Uterine smooth muscle cell (primary cell): ENCODE measurements around the gene KRT14. TPM values are rescaled to one million over a fixed set of nuclear protein-coding genes. Genes with fewer than 3 reads are reported as not detected.

ENCODE experiments used
- total RNA-seq: library from RNA; depleted of rRNA; stranded (reverse); fragments of >200 nt; gene quantifications from 2 replicates; pipeline ENCODE4 v1.2.3, GENCODE V29; 2014

The KRT14 gene
- total RNA-seq, result not detected in 2 replicates

DNA sequence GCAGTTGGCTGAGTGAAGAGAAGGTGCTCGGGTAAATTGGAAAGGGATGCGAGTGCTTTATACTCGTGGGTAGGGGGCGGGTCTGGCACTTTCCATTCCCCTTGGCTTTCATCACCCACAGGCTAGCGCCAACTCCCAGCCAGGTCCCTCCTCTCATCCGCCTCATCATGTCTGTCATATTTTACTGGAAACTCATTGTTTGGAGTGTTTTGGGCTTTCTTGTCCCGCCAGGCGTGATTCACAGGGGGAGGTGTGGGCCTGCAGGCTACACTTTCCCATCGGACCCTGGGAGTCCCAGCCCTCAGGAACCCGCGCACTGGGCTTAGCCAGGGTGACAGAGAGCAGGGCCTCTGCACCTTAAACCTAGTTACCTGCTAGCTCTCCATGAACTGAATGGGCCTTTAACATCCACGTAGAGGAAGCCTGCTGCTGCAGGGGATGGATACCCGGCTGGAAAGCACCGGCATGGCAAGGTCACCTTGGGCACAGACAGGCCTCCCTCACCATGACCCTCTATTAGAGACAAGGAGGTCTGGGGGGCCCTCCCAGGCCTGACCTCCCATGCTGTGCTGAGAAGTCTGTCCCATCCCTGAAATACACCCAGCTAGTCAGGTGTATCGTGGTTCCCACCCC is at the start of gene KRT14:
TSS of gene KRT14 (minus strand) at position 33 of the 633 bp plus-strand sequence. CDS start 61 bp downstream, outside the sequence.

DNA sequence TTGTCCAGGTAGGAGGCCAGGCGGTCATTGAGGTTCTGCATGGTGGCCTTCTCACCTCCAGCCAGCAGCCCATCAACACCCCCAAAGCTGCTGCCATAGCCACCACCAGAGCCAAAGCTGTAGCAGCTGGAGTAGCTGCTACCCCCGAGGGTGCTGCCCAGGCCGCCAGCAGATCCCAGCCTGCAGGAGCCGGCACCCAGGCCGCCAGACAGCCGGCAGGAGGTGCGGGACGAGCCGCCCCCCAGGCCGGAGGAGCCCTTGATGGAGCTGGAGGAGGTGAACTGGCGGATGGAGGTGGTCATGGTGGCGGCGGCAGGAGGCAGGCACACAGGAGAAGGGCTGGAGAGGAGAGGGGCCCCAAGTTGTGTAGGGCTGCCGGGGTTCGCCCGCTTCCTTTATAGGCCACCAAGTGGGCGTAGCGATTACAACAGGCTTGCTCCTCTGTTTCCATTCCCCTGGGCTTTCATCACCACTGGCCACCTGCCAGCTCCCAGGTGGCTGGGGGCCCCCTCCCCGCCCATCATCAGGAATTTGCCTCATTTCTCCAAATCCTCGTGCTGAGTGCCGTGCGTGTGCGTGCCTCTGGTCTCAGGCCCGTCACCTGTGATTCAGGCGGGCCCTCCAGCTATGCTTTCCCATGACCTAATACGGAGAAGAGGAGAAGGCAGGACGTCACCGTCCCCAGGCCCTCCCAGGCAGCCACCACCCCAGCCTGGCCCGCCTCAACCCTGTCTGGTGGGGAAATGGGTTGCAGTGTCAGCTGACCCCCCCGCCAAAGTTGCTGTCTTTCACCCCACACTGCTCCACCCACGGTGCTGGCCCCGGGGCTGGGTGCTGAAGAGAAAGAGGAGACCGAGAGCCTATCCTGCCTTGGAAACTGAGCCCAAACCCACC is 37.8 kb upstream of the KRT14 start, which contains the start of gene KRT17:
TSS of gene KRT17 (minus strand) at position 368 of the 894 bp plus-strand sequence. CDS start at position 302, 66 bp downstream.

DNA sequence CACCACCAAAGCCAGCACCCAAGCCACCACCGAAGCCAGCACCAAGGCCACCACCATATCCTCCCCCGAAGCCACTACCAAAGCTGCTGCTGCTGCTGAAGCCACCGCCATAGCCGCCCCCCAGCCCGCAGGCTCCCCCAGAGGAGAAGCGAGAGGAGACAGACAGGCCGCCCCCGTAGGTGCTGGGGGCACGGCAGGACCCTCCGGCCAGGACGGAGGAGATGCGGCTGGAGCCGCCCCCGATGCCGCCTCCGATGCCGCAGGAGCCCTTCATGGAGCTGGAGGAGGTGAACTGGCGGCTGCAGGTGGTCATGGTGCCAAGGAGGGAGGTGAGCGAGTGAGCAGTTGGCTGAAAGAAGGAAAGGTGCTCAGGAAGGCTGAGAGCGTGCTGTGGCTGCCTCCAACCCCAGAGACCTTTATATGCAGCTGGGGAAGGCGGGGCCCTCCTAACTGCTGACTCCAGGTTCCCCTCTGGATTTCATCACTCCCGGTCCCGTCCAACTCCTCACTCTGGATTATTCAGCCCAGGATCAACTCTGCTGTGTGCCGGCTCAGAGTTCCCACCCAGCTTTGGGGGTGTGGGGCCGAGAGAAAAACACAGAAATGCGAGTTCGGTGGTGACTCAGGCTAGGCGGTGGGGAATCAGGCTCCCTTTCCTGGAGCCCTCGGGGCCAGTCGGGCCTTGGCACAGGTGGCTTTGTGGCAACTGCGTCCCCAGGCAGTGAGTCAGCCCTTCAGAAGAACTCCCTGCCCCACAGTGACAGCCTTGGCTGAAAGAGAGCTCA is 25.9 kb upstream of the KRT14 start, which contains the start of gene KRT16:
TSS of gene KRT16 (minus strand) at position 392 of the 785 bp plus-strand sequence. CDS start at position 313, 79 bp downstream.

DNA sequence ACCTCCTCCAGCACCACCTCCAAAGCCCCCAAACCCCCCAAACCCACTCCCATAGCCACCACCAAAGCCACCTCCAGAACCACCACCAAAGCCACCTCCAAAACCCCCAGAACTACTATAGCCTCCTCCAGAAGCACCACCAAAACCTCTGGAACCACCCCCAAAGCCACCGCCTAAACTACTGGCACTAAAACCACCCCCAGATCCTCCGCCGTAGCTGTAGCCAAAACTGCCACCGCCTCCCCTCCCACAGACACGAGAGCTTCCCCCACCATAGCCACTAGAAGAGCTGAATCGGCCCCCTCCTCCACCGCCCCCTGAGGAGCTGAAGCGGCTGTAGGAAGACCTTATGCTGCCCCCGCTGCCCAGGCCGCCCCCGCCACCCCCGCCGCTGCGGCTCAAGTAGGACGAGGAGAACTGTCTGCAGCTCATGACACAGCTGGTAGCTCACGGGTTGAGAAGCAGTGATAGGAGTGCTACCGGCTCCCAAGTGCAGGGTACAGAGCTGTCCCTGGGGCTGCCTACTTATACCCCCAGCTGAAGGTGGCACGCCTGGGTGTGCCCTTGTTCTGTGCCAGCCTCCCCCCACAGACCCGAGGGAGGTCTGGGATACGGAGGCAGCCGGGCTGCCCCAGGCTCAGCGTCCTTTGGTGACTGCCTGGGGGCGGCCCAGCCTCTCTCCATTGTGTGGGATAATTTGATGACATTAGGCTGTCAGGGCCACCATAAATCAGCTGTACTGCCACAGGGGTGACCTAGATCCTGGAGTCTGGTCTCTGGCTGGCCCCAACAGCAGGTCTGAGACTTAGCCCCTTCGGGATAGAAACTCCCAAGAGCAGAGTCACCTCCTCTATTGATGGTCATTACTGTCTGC is 14.9 kb downstream of the KRT14 start, which contains the start of gene KRT9:
TSS of gene KRT9 (minus strand) at position 499 of the 874 bp plus-strand sequence. CDS start at position 432, 67 bp downstream.

Other genes starting within 250 kb of the KRT14 start
- gene KRT33A, start 236.1 kb downstream of the KRT14 start, total RNA-seq, result not detected in 2 replicates
- 1.1 and 2.7 TPM in 2 replicates for gene KRT33B, start 217.1 kb downstream of the KRT14 start, total RNA-seq
- 133 and 203 TPM in 2 replicates for gene KRT34, start 204.6 kb downstream of the KRT14 start, total RNA-seq
- gene KRT31, start 189.3 kb downstream of the KRT14 start, total RNA-seq, result not detected in 2 replicates
- gene KRT37, start 162.3 kb downstream of the KRT14 start, total RNA-seq, result not detected in 2 replicates
- under 0.01 and 0.11 TPM in 2 replicates for gene KRT38, start 145.9 kb downstream of the KRT14 start, total RNA-seq
- not detected in 2 replicates for gene KRT32, start 119.5 kb downstream of the KRT14 start, total RNA-seq
- not detected in 2 replicates for gene KRT35, start 105.7 kb downstream of the KRT14 start, total RNA-seq
- 0.11 and 0.12 TPM in 2 replicates for gene KRT36, start 97.0 kb downstream of the KRT14 start, total RNA-seq
- 0.25 and 0.55 TPM in 2 replicates for gene KRT13, start 81.3 kb downstream of the KRT14 start, total RNA-seq
- gene KRT15, start 68.0 kb downstream of the KRT14 start, total RNA-seq, result 5.7 and 15.3 TPM in 2 replicates
- 1,363 and 1,718 TPM in 2 replicates for gene KRT19, start 58.6 kb downstream of the KRT14 start, total RNA-seq
- not detected in 2 replicates for gene KRT9, start 14.8 kb downstream of the KRT14 start, total RNA-seq
- 0.12 and 0.22 TPM in 2 replicates for gene KRT16, start 25.9 kb upstream of the KRT14 start, total RNA-seq
- 1.00 and 1.5 TPM in 2 replicates for gene KRT17, start 37.7 kb upstream of the KRT14 start, total RNA-seq
- gene EIF1, start 102.0 kb upstream of the KRT14 start, total RNA-seq, result 134 and 145 TPM in 2 replicates
- gene GAST, start 125.4 kb upstream of the KRT14 start, total RNA-seq, result not detected in 2 replicates
- under 0.01 TPM in 1 of 2 replicates, not detected in the other for gene HAP1, start 147.7 kb upstream of the KRT14 start, total RNA-seq
- 4.5 and 7.6 TPM in 2 replicates for gene JUP, start 199.8 kb upstream of the KRT14 start, total RNA-seq
- gene P3H4, start 225.1 kb upstream of the KRT14 start, total RNA-seq, result 43.2 and 79.7 TPM in 2 replicates
- 239 and 477 TPM in 2 replicates for gene FKBP10, start 226.1 kb upstream of the KRT14 start, total RNA-seq
- 55.6 and 76.4 TPM in 2 replicates for gene NT5C3B, start 249.3 kb upstream of the KRT14 start, total RNA-seq